ENCODE results near the gene PSD2. TPM values are rescaled to one million over a fixed set of nuclear protein-coding genes. Genes with fewer than 3 reads are reported as not detected.

The PSD2 gene
- total RNA-seq, 1 experiment from 2014 or later = 0.79 TPM

DNA sequence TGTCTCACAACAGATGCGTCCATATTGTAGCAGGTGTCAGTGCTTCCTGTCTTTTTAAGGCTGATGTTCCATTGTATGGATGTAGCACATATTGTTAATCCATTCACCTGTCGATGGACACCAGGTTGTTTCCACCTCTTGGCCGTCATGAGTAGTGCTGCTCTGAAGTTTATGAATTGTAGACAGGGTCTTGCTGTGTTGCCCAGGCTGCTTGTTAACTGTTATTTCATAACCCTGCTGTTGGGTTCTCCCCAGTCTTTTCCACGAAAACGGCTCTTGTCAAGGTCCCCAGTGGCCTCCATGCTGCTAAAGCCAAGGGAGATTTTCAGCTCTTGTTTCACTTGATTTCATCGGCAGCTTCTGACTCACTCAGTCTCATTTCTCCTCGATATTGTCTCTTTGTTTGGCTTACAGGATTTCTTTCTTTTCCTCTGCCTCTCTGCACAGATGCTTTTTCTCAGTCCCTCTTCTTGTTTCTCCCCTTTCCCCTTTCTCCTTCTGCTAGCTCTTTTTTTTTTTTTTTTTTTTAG is 12.1 kb upstream of the PSD2 start:
- no peak overlapping the region for H3K27ac ChIP-seq (ENCODE audit: low read depth, low read length)
- no TSS peak for BruUV-seq (replicated peaks)
- peaks cover 3 to 10% of the 10 kb centered on the region in 2 experiments; a peak in 2 of 4 replicates for H3K4me1 ChIP-seq (ENCODE audit: control insufficient read depth in 1 of 2, insufficient read depth in 2 of 2, low read length in 2 of 2)
- H3K27me3 ChIP-seq (ENCODE audit: insufficient read depth, low read length) = no peaks in the 10 kb centered on the region
- H3K79me2 ChIP-seq (ENCODE audit: insufficient read depth, low read length) = no peaks in the 10 kb centered on the region
- no peaks in the 10 kb centered on the region for H3K9me2 ChIP-seq (ENCODE audit: insufficient read depth)
- no peaks in the 10 kb centered on the region for H3K9me3 ChIP-seq (ENCODE audit: control insufficient read depth in 1 of 2, insufficient read depth in 1 of 2, low read depth in 1 of 2, low read length in 2 of 2)
- TF ChIP-seq TCF7L2 (IDR thresholded peaks at IDR 0.05; ENCODE audit: borderline replicate concordance, extremely low read depth, insufficient read depth, insufficient read length) (no peak), ZNF274 (IDR thresholded peaks at IDR 0.05; ENCODE audit: low read depth, low read length) (no peak), CEBPB (IDR thresholded peaks at IDR 0.05; ENCODE audit: low read depth) (no peak), ZFX (IDR thresholded peaks at IDR 0.05) (no peak), EZH2phosphoT487 (IDR thresholded peaks at IDR 0.05; ENCODE audit: borderline replicate concordance) (no peak), POLR2A (IDR thresholded peaks at IDR 0.05; ENCODE audit: borderline replicate concordance, extremely low read depth, insufficient read depth, insufficient read length) (no peak), SRF (IDR thresholded peaks at IDR 0.05; ENCODE audit: low read depth) (no peak)
- TF ChIP-seq, protein P1, sequence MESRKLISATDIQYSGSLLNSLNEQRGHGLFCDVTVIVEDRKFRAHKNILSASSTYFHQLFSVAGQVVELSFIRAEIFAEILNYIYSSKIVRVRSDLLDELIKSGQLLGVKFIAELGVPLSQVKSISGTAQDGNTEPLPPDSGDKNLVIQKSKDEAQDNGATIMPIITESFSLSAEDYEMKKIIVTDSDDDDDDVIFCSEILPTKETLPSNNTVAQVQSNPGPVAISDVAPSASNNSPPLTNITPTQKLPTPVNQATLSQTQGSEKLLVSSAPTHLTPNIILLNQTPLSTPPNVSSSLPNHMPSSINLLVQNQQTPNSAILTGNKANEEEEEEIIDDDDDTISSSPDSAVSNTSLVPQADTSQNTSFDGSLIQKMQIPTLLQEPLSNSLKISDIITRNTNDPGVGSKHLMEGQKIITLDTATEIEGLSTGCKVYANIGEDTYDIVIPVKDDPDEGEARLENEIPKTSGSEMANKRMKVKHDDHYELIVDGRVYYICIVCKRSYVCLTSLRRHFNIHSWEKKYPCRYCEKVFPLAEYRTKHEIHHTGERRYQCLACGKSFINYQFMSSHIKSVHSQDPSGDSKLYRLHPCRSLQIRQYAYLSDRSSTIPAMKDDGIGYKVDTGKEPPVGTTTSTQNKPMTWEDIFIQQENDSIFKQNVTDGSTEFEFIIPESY (IDR thresholded peaks at IDR 0.05; ENCODE audit: extremely low read depth, insufficient replicate concordance, low read length) = no peak
- TF ChIP-seq, protein P2, sequence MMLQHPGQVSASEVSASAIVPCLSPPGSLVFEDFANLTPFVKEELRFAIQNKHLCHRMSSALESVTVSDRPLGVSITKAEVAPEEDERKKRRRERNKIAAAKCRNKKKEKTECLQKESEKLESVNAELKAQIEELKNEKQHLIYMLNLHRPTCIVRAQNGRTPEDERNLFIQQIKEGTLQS (IDR thresholded peaks at IDR 0.05) = no peak
- DNase-seq (ENCODE audit: low read depth, low spot score) (no peak), ATAC-seq (no peak)
- ChIA-PET CTCF (interaction anchor here (0.7 kb wide), 1 partner anchor 8 kb away, joined by 3 read pairs; no protein-coding TSS in a partner anchor), RAD21 (ENCODE audit: low non-redundant PET in 1 of 2, low total read pairs in 2 of 2, uncharacterized antibody in 2 of 2, unreplicated experiment in 2 of 2) (no interaction called here), POLR2A (no interaction called here)
- no peak overlapping the region for H2AFZ ChIP-seq (ENCODE audit: low read depth, low read length, poor library complexity, severe bottlenecking)
- H4K20me1 ChIP-seq (ENCODE audit: insufficient read depth) = no peaks in the 10 kb centered on the region
- intact Hi-C loops (cut with micrococcal nuclease) = no loop called here
- H3K36me3 ChIP-seq (ENCODE audit: control insufficient read depth in 1 of 2, insufficient read depth in 2 of 2, low read length in 2 of 2) = no peaks in the 10 kb centered on the region
- H3K4me2 ChIP-seq (ENCODE audit: low read length) = no peak overlapping the region
- no peak overlapping the region for H3K9ac ChIP-seq (ENCODE audit: low read length)
- no peak overlapping the region for H3K4me3 ChIP-seq (replicated peaks in 1 of 2; ENCODE audit: low read depth in 1 of 2, low read length in 2 of 2)
